H9 (cell line): Measurements from ENCODE around the gene CAPN5. TPM values are rescaled to one million over a fixed set of nuclear protein-coding genes. Genes with fewer than 3 reads are reported as not detected.

ENCODE experiments used
- DNase-seq: peaks from one replicate; pipeline ENCODE4 v3.0.0-alpha.2; 2017
- H2AFZ ChIP-seq: one replicate; pipeline ENCODE4 v1.6.1; 2013; ENCODE audit warnings: mild to moderate bottlenecking, low read length, control low read depth, moderate library complexity
- H2AK5ac ChIP-seq: 2 replicates; pipeline ENCODE4 v1.6.1; 2013; ENCODE audit warnings: low read length, control low read depth, mixed read lengths; ENCODE audit not compliant: insufficient read length
- H2BK120ac ChIP-seq: one replicate; pipeline ENCODE4 v1.6.1; 2013; ENCODE audit warnings: low read depth, mild to moderate bottlenecking, low read length, control low read depth, inconsistent platforms; ENCODE audit not compliant: poor library complexity, severe bottlenecking
- H2BK12ac ChIP-seq: 2 replicates; pipeline ENCODE4 v1.6.1; 2013; ENCODE audit warnings: low read length, control low read depth, mixed read lengths, low read depth; ENCODE audit not compliant: insufficient read length
- H2BK15ac ChIP-seq: 2 replicates; pipeline ENCODE4 v1.6.1; 2013; ENCODE audit warnings: low read depth, low read length, control low read depth
- H2BK20ac ChIP-seq: one replicate; pipeline ENCODE4 v1.6.1; 2013; ENCODE audit warnings: low read depth, mild to moderate bottlenecking, low read length, control low read depth, inconsistent platforms; ENCODE audit not compliant: poor library complexity, severe bottlenecking
- H2BK5ac ChIP-seq: 2 replicates; pipeline ENCODE4 v1.6.1; 2013; ENCODE audit warnings: low read length, control low read depth, mixed read lengths; ENCODE audit not compliant: insufficient read length
- H3K14ac ChIP-seq: 2 replicates; pipeline ENCODE4 v1.6.1; 2013; ENCODE audit warnings: low read length, control low read depth; ENCODE audit not compliant: insufficient read depth
- H3K18ac ChIP-seq: 2 replicates; pipeline ENCODE4 v1.6.1; 2013; ENCODE audit warnings: low read depth, mild to moderate bottlenecking, mixed read lengths, low read length, control low read depth; ENCODE audit not compliant: insufficient read length
- H3K23ac ChIP-seq: 2 replicates; pipeline ENCODE4 v1.6.1; 2013; ENCODE audit warnings: low read length, control low read depth, mixed read lengths, low read depth; ENCODE audit not compliant: insufficient read length
- H3K23me2 ChIP-seq: 2 replicates; pipeline ENCODE4 v1.6.1; 2013; ENCODE audit warnings: low read depth, mild to moderate bottlenecking, mixed read lengths, low read length, control low read depth; ENCODE audit not compliant: insufficient read length, poor library complexity, severe bottlenecking
- H3K27ac ChIP-seq: 2 replicates; pipeline ENCODE4 v1.5.1; 2013; ENCODE audit warnings: low read length, control low read depth, mixed read lengths, low read depth; ENCODE audit not compliant: insufficient read length
- H3K27me3 ChIP-seq: 2 replicates; pipeline ENCODE4 v1.6.1; 2013; ENCODE audit warnings: low read length, control low read depth, inconsistent platforms; ENCODE audit not compliant: insufficient read depth
- H3K4ac ChIP-seq: 2 replicates; pipeline ENCODE4 v1.6.1; 2013; ENCODE audit warnings: low read depth, mild to moderate bottlenecking, control low read depth, inconsistent platforms, low read length, moderate library complexity
- H3K4me1 ChIP-seq: 2 replicates; pipeline ENCODE4 v1.6.1; 2013; ENCODE audit warnings: low read length, control low read depth, inconsistent platforms; ENCODE audit not compliant: insufficient read depth
- H3K4me2 ChIP-seq: 2 replicates; pipeline ENCODE4 v1.6.1; 2013; ENCODE audit warnings: low read length, control low read depth, mixed read lengths; ENCODE audit not compliant: insufficient read length, insufficient read depth
- H3K56ac ChIP-seq: 2 replicates; pipeline ENCODE4 v1.6.1; 2013; ENCODE audit warnings: low read depth, mild to moderate bottlenecking, mixed read lengths, low read length, control low read depth; ENCODE audit not compliant: insufficient read length
- H3K79me1 ChIP-seq: 2 replicates; pipeline ENCODE4 v1.6.1; 2013; ENCODE audit warnings: low read depth, mild to moderate bottlenecking, moderate library complexity, low read length, control low read depth, inconsistent platforms; ENCODE audit not compliant: insufficient read depth, poor library complexity, severe bottlenecking
- H3K79me2 ChIP-seq: 2 replicates; pipeline ENCODE4 v1.6.1; 2013; ENCODE audit warnings: low read length, control low read depth, inconsistent platforms; ENCODE audit not compliant: insufficient read depth
- H3K9ac ChIP-seq: 2 replicates; pipeline ENCODE4 v1.6.1; 2013; ENCODE audit warnings: low read length, control low read depth, mixed read lengths; ENCODE audit not compliant: insufficient read length; ENCODE audit errors: extremely low read depth
- H3K9me3 ChIP-seq: one replicate; pipeline ENCODE4 v1.6.1; 2013; ENCODE audit warnings: low read depth, low read length, inconsistent platforms; ENCODE audit not compliant: control insufficient read depth
- H3T11ph ChIP-seq: one replicate; pipeline ENCODE4 v1.6.1; 2013; ENCODE audit warnings: mild to moderate bottlenecking, low read length, control low read depth, inconsistent platforms
- H4K20me1 ChIP-seq: one replicate; pipeline ENCODE4 v1.6.1; 2013; ENCODE audit not compliant: control insufficient read depth, insufficient read length, insufficient read depth
- H4K5ac ChIP-seq: 2 replicates; pipeline ENCODE4 v1.6.1; 2013; ENCODE audit warnings: low read depth, mild to moderate bottlenecking, mixed read lengths, low read length, control low read depth; ENCODE audit not compliant: insufficient read length
- H4K8ac ChIP-seq: replicated peaks from 2 replicates; pipeline ENCODE4 v1.6.1; 2013; ENCODE audit warnings: low read length, control low read depth, mixed read lengths, low read depth; ENCODE audit not compliant: insufficient read length
- H4K91ac ChIP-seq: 2 replicates; pipeline ENCODE4 v1.6.1; 2013; ENCODE audit warnings: low read depth, mild to moderate bottlenecking, moderate library complexity, mixed read lengths, low read length, control low read depth; ENCODE audit not compliant: insufficient read length
- H3K27ac Mint-ChIP-seq, 3 experiments: 2 replicates in 2 of 3; 3 replicates in 1 of 3; pipeline ENCODE4 v1.8.0; 2020 to 2021; ENCODE audit warnings: mixed read lengths in 3 of 3, mild to moderate bottlenecking in 1 of 3, moderate library complexity in 1 of 3
- H3K27me3 Mint-ChIP-seq: 2 replicates; pipeline ENCODE4 v1.8.0; 2021; ENCODE audit warnings: low read depth, mild to moderate bottlenecking, moderate library complexity, mixed read lengths
- H3K36me3 Mint-ChIP-seq, 3 experiments: 2 replicates in 2 of 3; 3 replicates in 1 of 3; pipeline ENCODE4 v1.8.0; 2020 to 2021; ENCODE audit warnings: low read depth in 3 of 3, mixed read lengths in 3 of 3; ENCODE audit not compliant: insufficient read depth in 1 of 3
- H3K4me1 Mint-ChIP-seq, 2 experiments: 2 replicates each; pipeline ENCODE4 v1.8.0; 2020; ENCODE audit warnings: mixed read lengths in 2 of 2
- H3K4me3 Mint-ChIP-seq, 2 experiments: 2 replicates in 1 of 2; 3 replicates in 1 of 2; pipeline ENCODE4 v1.8.0; 2020 to 2021; ENCODE audit warnings: mild to moderate bottlenecking in 2 of 2, mixed read lengths in 2 of 2, moderate library complexity in 1 of 2
- H3K9me3 Mint-ChIP-seq, 2 experiments: 2 replicates in 1 of 2; 3 replicates in 1 of 2; pipeline ENCODE4 v1.8.0; 2020; ENCODE audit warnings: mild to moderate bottlenecking in 2 of 2, mixed read lengths in 2 of 2, moderate library complexity in 1 of 2
- WGBS: extraction: QIAGEN DNeasy Blood & Tissue Kit; methylation state at CpG from one replicate; pipeline ENCODE4 v1.1.7; 2013; ENCODE audit warnings: missing lambda C conversion rate, low lambda C conversion rate, mixed read lengths; ENCODE audit not compliant: insufficient read length; ENCODE audit errors: extremely low coverage; 5-methylcytosine and 5-hydroxymethylcytosine counted together
- total RNA-seq: library from RNA; stranded (reverse); gene quantifications from 2 replicates; pipeline ENCODE4 v1.2.1, GENCODE V29; 2021
- TF ChIP-seq, protein P1 (sequence below): fragments of 200-600 bp; sonication (generic); conservative IDR thresholded peaks from 3 replicates; pipeline ENCODE4 v1.8.0; 2021; ENCODE audit warnings: antibody characterized with exemption, mild to moderate bottlenecking

Gene CAPN5
- total RNA-seq, 1 experiment from 2014 or later, result 16.7 TPM

DNA sequence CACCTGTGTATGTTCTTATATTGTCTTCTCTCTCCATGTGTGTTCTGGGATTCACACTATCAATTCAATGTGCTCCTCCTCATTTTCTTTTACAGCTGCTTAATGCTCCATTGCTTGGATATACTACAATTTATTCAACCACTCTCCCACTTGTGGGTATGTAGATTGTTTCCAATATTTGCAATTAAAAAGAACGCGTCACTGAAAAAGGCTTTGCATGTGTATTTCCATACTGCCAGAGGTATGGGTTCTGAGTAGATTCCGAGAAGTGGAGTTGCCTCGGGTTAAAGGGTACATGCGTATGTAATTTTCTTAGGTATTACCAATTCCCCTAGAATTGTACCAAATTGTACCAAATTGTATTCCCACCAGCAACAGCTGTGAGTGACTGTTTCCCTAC, 7.0 kb upstream of the CAPN5 start:
- Histone ChIP-seq H3K9ac (no peak overlapping the region), H3K79me1 (no peaks in the 10 kb centered on the region), H3K23ac (no peak overlapping the region), H3K14ac (no peak overlapping the region), H3T11ph (no peak overlapping the region), H2BK5ac (no peak overlapping the region), H2BK15ac (no peak overlapping the region), H3K4me1 (no peaks in the 10 kb centered on the region), H3K56ac (no peak overlapping the region), H2BK120ac (no peak overlapping the region), H3K23me2 (no peaks in the 10 kb centered on the region), H2BK20ac (no peak overlapping the region), H4K8ac (no peak overlapping the region), H3K18ac (no peak overlapping the region), H3K9me3 (no peaks in the 10 kb centered on the region), H3K27me3 (no peaks in the 10 kb centered on the region), H3K4me2 (no peak overlapping the region), H4K20me1 (no peaks in the 10 kb centered on the region), H3K27ac (no peak overlapping the region), H3K4ac (no peak overlapping the region), H3K79me2 (no peaks in the 10 kb centered on the region), H2AFZ (no peak overlapping the region), H4K91ac (no peak overlapping the region), H2BK12ac (no peak overlapping the region), H4K5ac (no peak overlapping the region), H2AK5ac (no peak overlapping the region)
- no peaks in the 10 kb centered on the region; a peak in 2 of 7 replicates for H3K36me3 Mint-ChIP-seq
- peaks cover 6 to 16% of the 10 kb centered on the region in 2 experiments; a peak in 4 of 5 replicates for H3K9me3 Mint-ChIP-seq
- DNase-seq, result no peak
- peaks cover 8% of the 10 kb centered on the region for H3K27me3 Mint-ChIP-seq
- H3K4me1 Mint-ChIP-seq, result peaks cover 10 to 14% of the 10 kb centered on the region in 2 experiments
- no CpG with 5 or more reads among the region's 5 CpGs for WGBS
- TF ChIP-seq, protein P1, sequence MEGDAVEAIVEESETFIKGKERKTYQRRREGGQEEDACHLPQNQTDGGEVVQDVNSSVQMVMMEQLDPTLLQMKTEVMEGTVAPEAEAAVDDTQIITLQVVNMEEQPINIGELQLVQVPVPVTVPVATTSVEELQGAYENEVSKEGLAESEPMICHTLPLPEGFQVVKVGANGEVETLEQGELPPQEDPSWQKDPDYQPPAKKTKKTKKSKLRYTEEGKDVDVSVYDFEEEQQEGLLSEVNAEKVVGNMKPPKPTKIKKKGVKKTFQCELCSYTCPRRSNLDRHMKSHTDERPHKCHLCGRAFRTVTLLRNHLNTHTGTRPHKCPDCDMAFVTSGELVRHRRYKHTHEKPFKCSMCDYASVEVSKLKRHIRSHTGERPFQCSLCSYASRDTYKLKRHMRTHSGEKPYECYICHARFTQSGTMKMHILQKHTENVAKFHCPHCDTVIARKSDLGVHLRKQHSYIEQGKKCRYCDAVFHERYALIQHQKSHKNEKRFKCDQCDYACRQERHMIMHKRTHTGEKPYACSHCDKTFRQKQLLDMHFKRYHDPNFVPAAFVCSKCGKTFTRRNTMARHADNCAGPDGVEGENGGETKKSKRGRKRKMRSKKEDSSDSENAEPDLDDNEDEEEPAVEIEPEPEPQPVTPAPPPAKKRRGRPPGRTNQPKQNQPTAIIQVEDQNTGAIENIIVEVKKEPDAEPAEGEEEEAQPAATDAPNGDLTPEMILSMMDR, result no peak
- no peak overlapping the region for H3K4me3 Mint-ChIP-seq
- H3K27ac Mint-ChIP-seq, result no peak overlapping the region
